H9 (cell line): ENCODE data around the gene TMEM131. TPM values are rescaled to one million over a fixed set of nuclear protein-coding genes. Genes with fewer than 3 reads are reported as not detected.

Experiments
- DNase-seq: peaks from one replicate; pipeline ENCODE4 v3.0.0-alpha.2; 2017
- H2AFZ ChIP-seq: one replicate; pipeline ENCODE4 v1.6.1; 2013; ENCODE audit warnings: mild to moderate bottlenecking, low read length, control low read depth, moderate library complexity
- H2AK5ac ChIP-seq: 2 replicates; pipeline ENCODE4 v1.6.1; 2013; ENCODE audit warnings: low read length, control low read depth, mixed read lengths; ENCODE audit not compliant: insufficient read length
- H2BK120ac ChIP-seq: one replicate; pipeline ENCODE4 v1.6.1; 2013; ENCODE audit warnings: low read depth, mild to moderate bottlenecking, low read length, control low read depth, inconsistent platforms; ENCODE audit not compliant: poor library complexity, severe bottlenecking
- H2BK12ac ChIP-seq: 2 replicates; pipeline ENCODE4 v1.6.1; 2013; ENCODE audit warnings: low read length, control low read depth, mixed read lengths, low read depth; ENCODE audit not compliant: insufficient read length
- H2BK15ac ChIP-seq: 2 replicates; pipeline ENCODE4 v1.6.1; 2013; ENCODE audit warnings: low read depth, low read length, control low read depth
- H2BK20ac ChIP-seq: one replicate; pipeline ENCODE4 v1.6.1; 2013; ENCODE audit warnings: low read depth, mild to moderate bottlenecking, low read length, control low read depth, inconsistent platforms; ENCODE audit not compliant: poor library complexity, severe bottlenecking
- H2BK5ac ChIP-seq: 2 replicates; pipeline ENCODE4 v1.6.1; 2013; ENCODE audit warnings: low read length, control low read depth, mixed read lengths; ENCODE audit not compliant: insufficient read length
- H3K14ac ChIP-seq: 2 replicates; pipeline ENCODE4 v1.6.1; 2013; ENCODE audit warnings: low read length, control low read depth; ENCODE audit not compliant: insufficient read depth
- H3K18ac ChIP-seq: 2 replicates; pipeline ENCODE4 v1.6.1; 2013; ENCODE audit warnings: low read depth, mild to moderate bottlenecking, mixed read lengths, low read length, control low read depth; ENCODE audit not compliant: insufficient read length
- H3K23ac ChIP-seq: 2 replicates; pipeline ENCODE4 v1.6.1; 2013; ENCODE audit warnings: low read length, control low read depth, mixed read lengths, low read depth; ENCODE audit not compliant: insufficient read length
- H3K23me2 ChIP-seq: 2 replicates; pipeline ENCODE4 v1.6.1; 2013; ENCODE audit warnings: low read depth, mild to moderate bottlenecking, mixed read lengths, low read length, control low read depth; ENCODE audit not compliant: insufficient read length, poor library complexity, severe bottlenecking
- H3K27ac ChIP-seq: 2 replicates; pipeline ENCODE4 v1.5.1; 2013; ENCODE audit warnings: low read length, control low read depth, mixed read lengths, low read depth; ENCODE audit not compliant: insufficient read length
- H3K27me3 ChIP-seq: 2 replicates; pipeline ENCODE4 v1.6.1; 2013; ENCODE audit warnings: low read length, control low read depth, inconsistent platforms; ENCODE audit not compliant: insufficient read depth
- H3K4ac ChIP-seq: 2 replicates; pipeline ENCODE4 v1.6.1; 2013; ENCODE audit warnings: low read depth, mild to moderate bottlenecking, control low read depth, inconsistent platforms, low read length, moderate library complexity
- H3K4me1 ChIP-seq: 2 replicates; pipeline ENCODE4 v1.6.1; 2013; ENCODE audit warnings: low read length, control low read depth, inconsistent platforms; ENCODE audit not compliant: insufficient read depth
- H3K4me2 ChIP-seq: 2 replicates; pipeline ENCODE4 v1.6.1; 2013; ENCODE audit warnings: low read length, control low read depth, mixed read lengths; ENCODE audit not compliant: insufficient read length, insufficient read depth
- H3K56ac ChIP-seq: 2 replicates; pipeline ENCODE4 v1.6.1; 2013; ENCODE audit warnings: low read depth, mild to moderate bottlenecking, mixed read lengths, low read length, control low read depth; ENCODE audit not compliant: insufficient read length
- H3K79me1 ChIP-seq: 2 replicates; pipeline ENCODE4 v1.6.1; 2013; ENCODE audit warnings: low read depth, mild to moderate bottlenecking, moderate library complexity, low read length, control low read depth, inconsistent platforms; ENCODE audit not compliant: insufficient read depth, poor library complexity, severe bottlenecking
- H3K79me2 ChIP-seq: 2 replicates; pipeline ENCODE4 v1.6.1; 2013; ENCODE audit warnings: low read length, control low read depth, inconsistent platforms; ENCODE audit not compliant: insufficient read depth
- H3K9ac ChIP-seq: 2 replicates; pipeline ENCODE4 v1.6.1; 2013; ENCODE audit warnings: low read length, control low read depth, mixed read lengths; ENCODE audit not compliant: insufficient read length; ENCODE audit errors: extremely low read depth
- H3K9me3 ChIP-seq: one replicate; pipeline ENCODE4 v1.6.1; 2013; ENCODE audit warnings: low read depth, low read length, inconsistent platforms; ENCODE audit not compliant: control insufficient read depth
- H3T11ph ChIP-seq: one replicate; pipeline ENCODE4 v1.6.1; 2013; ENCODE audit warnings: mild to moderate bottlenecking, low read length, control low read depth, inconsistent platforms
- H4K20me1 ChIP-seq: one replicate; pipeline ENCODE4 v1.6.1; 2013; ENCODE audit not compliant: control insufficient read depth, insufficient read length, insufficient read depth
- H4K5ac ChIP-seq: 2 replicates; pipeline ENCODE4 v1.6.1; 2013; ENCODE audit warnings: low read depth, mild to moderate bottlenecking, mixed read lengths, low read length, control low read depth; ENCODE audit not compliant: insufficient read length
- H4K8ac ChIP-seq: replicated peaks from 2 replicates; pipeline ENCODE4 v1.6.1; 2013; ENCODE audit warnings: low read length, control low read depth, mixed read lengths, low read depth; ENCODE audit not compliant: insufficient read length
- H4K91ac ChIP-seq: 2 replicates; pipeline ENCODE4 v1.6.1; 2013; ENCODE audit warnings: low read depth, mild to moderate bottlenecking, moderate library complexity, mixed read lengths, low read length, control low read depth; ENCODE audit not compliant: insufficient read length
- H3K27ac Mint-ChIP-seq, 3 experiments: 2 replicates in 2 of 3; 3 replicates in 1 of 3; pipeline ENCODE4 v1.8.0; 2020 to 2021; ENCODE audit warnings: mixed read lengths in 3 of 3, mild to moderate bottlenecking in 1 of 3, moderate library complexity in 1 of 3
- H3K27me3 Mint-ChIP-seq: 2 replicates; pipeline ENCODE4 v1.8.0; 2021; ENCODE audit warnings: low read depth, mild to moderate bottlenecking, moderate library complexity, mixed read lengths
- H3K36me3 Mint-ChIP-seq, 3 experiments: 2 replicates in 2 of 3; 3 replicates in 1 of 3; pipeline ENCODE4 v1.8.0; 2020 to 2021; ENCODE audit warnings: low read depth in 3 of 3, mixed read lengths in 3 of 3; ENCODE audit not compliant: insufficient read depth in 1 of 3
- H3K4me1 Mint-ChIP-seq, 2 experiments: 2 replicates each; pipeline ENCODE4 v1.8.0; 2020; ENCODE audit warnings: mixed read lengths in 2 of 2
- H3K4me3 Mint-ChIP-seq, 2 experiments: 2 replicates in 1 of 2; 3 replicates in 1 of 2; pipeline ENCODE4 v1.8.0; 2020 to 2021; ENCODE audit warnings: mild to moderate bottlenecking in 2 of 2, mixed read lengths in 2 of 2, moderate library complexity in 1 of 2
- H3K9me3 Mint-ChIP-seq, 2 experiments: 2 replicates in 1 of 2; 3 replicates in 1 of 2; pipeline ENCODE4 v1.8.0; 2020; ENCODE audit warnings: mild to moderate bottlenecking in 2 of 2, mixed read lengths in 2 of 2, moderate library complexity in 1 of 2
- CTCF ChIP-seq: fragments of 200-600 bp; sonication (generic); conservative IDR thresholded peaks from 3 replicates; pipeline ENCODE4 v1.8.0; 2021; ENCODE audit warnings: antibody characterized with exemption, mild to moderate bottlenecking
- WGBS: extraction: QIAGEN DNeasy Blood & Tissue Kit; methylation state at CpG from one replicate; pipeline ENCODE4 v1.1.7; 2013; ENCODE audit warnings: missing lambda C conversion rate, low lambda C conversion rate, mixed read lengths; ENCODE audit not compliant: insufficient read length; ENCODE audit errors: extremely low coverage; 5-methylcytosine and 5-hydroxymethylcytosine counted together
- total RNA-seq: library from RNA; stranded (reverse); gene quantifications from 2 replicates; pipeline ENCODE4 v1.2.1, GENCODE V29; 2021

Gene TMEM131
- total RNA-seq, 1 experiment from 2014 or later = 20.9 TPM

GRCh38 chr2:97792416-97792815 lies 203.3 kb downstream of the TMEM131 start:
- no peaks in the 10 kb centered on the region for H3K9me3 ChIP-seq
- no peak overlapping the region for H3K4ac ChIP-seq
- H2BK12ac ChIP-seq = no peak overlapping the region
- no peaks in the 10 kb centered on the region for H3K79me2 ChIP-seq
- H2BK20ac ChIP-seq = no peak overlapping the region
- no peak for DNase-seq
- no peaks in the 10 kb centered on the region for H3K27me3 Mint-ChIP-seq
- H2BK15ac ChIP-seq = no peak overlapping the region
- no peak overlapping the region for H4K91ac ChIP-seq
- H2AK5ac ChIP-seq = no peak overlapping the region
- no CpG with 5 or more reads among the region's 14 CpGs for WGBS
- no peak overlapping the region for H3T11ph ChIP-seq
- no peak overlapping the region for H2AFZ ChIP-seq
- H3K4me2 ChIP-seq = no peak overlapping the region
- no peaks in the 10 kb centered on the region for H3K79me1 ChIP-seq
- H3K27ac Mint-ChIP-seq = peak overlapping the region in 1 of 3 experiments; percentile 33; a peak in 1 of 7 replicates
- no peak overlapping the region for H2BK5ac ChIP-seq
- H3K9ac ChIP-seq = no peak overlapping the region
- H2BK120ac ChIP-seq = no peak overlapping the region
- no peak overlapping the region for H4K8ac ChIP-seq
- no peak overlapping the region for H3K27ac ChIP-seq
- no peak overlapping the region for H3K18ac ChIP-seq
- H3K36me3 Mint-ChIP-seq = peaks cover 6 to 21% (median 16%) of the 10 kb centered on the region in 3 experiments; a peak in 6 of 7 replicates
- H4K20me1 ChIP-seq = no peaks in the 10 kb centered on the region
- no peak overlapping the region for H3K14ac ChIP-seq
- no peak overlapping the region for H3K23ac ChIP-seq
- TF ChIP-seq CTCF = no peak
- H3K4me1 ChIP-seq = no peaks in the 10 kb centered on the region
- H3K4me1 Mint-ChIP-seq = no peaks in the 10 kb centered on the region
- H4K5ac ChIP-seq = no peak overlapping the region
- H3K56ac ChIP-seq = no peak overlapping the region
- no peaks in the 10 kb centered on the region for H3K9me3 Mint-ChIP-seq
- H3K23me2 ChIP-seq = no peaks in the 10 kb centered on the region
- H3K27me3 ChIP-seq = no peaks in the 10 kb centered on the region
- H3K4me3 Mint-ChIP-seq = no peak overlapping the region
